ENCODE results near the gene RIPOR2. TPM values are rescaled to one million over a fixed set of nuclear protein-coding genes. Genes with fewer than 3 reads are reported as not detected.

Gene RIPOR2
- total and polyA plus RNA-seq, 2 of the 13 experiments (the other 11 are each of a cell fraction or from before 2014, with no cell fraction given), result 0.02 to 0.05 TPM

- TF ChIP-seq ZNF512B (CRISPR knock-in tag; IDR thresholded peaks at IDR 0.05; ENCODE audit: borderline replicate concordance) (no peak), MBD4 (IDR thresholded peaks at IDR 0.05; ENCODE audit: borderline replicate concordance, low read length) (no peak)
These were observed 19.3 kb downstream of the RIPOR2 start (continued) for GRCh38 chr6:24916496-24916895.

- Histone ChIP-seq H3K36me3 (replicated peaks in 1 of 2; ENCODE audit: control insufficient read depth in 1 of 2, insufficient read depth in 2 of 2, low read length in 2 of 2) (no peaks in the 10 kb centered on the region), H3K9me3 (ENCODE audit: low read length) (no peaks in the 10 kb centered on the region), H3K4me2 (ENCODE audit: low read depth, low read length) (no peak overlapping the region), H3K27ac (ENCODE audit: extremely low read length, insufficient read depth, low read length) (no peak overlapping the region), H3K9ac (ENCODE audit: insufficient read depth, low read depth, low read length) (no peak overlapping the region), H4K20me1 (ENCODE audit: insufficient read depth, low read length) (no peaks in the 10 kb centered on the region), H3K4me1 (ENCODE audit: insufficient read depth, low read length) (peaks cover 2% of the 10 kb centered on the region), H3K27me3 (ENCODE audit: control insufficient read depth in 1 of 2, insufficient read depth in 2 of 2, low read length in 2 of 2) (peaks cover 13 to 52% of the 10 kb centered on the region in 2 experiments), H3K79me2 (ENCODE audit: insufficient read depth, low read length) (no peaks in the 10 kb centered on the region), H3K4me3 (replicated peaks in 1 of 3; ENCODE audit: insufficient read depth in 1 of 3, low read depth in 2 of 3, low read length in 3 of 3) (no peak overlapping the region), H2AFZ (ENCODE audit: low read length) (no peak overlapping the region)
- DNase-seq (ENCODE audit: low spot score) (no peak), FAIRE-seq (no peak), ATAC-seq (no peak)
- BruUV-seq (replicated peaks), result no TSS peak
- CTCF ChIA-PET (ENCODE audit: low intra/inter-chr PET ratio, low total read pairs), result no interaction called here
- intact Hi-C loops (cut with micrococcal nuclease; ENCODE audit: unreplicated experiment) (no loop called here), in situ Hi-C loops (cut with HindIII; ENCODE audit: extremely low pct_ligation_motif_present, low pct_unique_long_range_greater_than_20kb) (no loop called here)
- TF ChIP-seq PPARG (CRISPR knock-in tag; conservative IDR thresholded peaks at IDR 0.05) (no peak), ZNF549 (CRISPR knock-in tag; IDR thresholded peaks at IDR 0.05) (no peak), ZNF33A (CRISPR knock-in tag; IDR thresholded peaks at IDR 0.05; ENCODE audit: borderline replicate concordance) (no peak), YEATS2 (CRISPR knock-in tag; IDR thresholded peaks at IDR 0.05; ENCODE audit: borderline replicate concordance) (no peak), ZBTB2 (CRISPR knock-in tag; IDR thresholded peaks at IDR 0.05; ENCODE audit: low read depth) (no peak), MTA1 (CRISPR knock-in tag; IDR thresholded peaks at IDR 0.05; ENCODE audit: borderline replicate concordance) (no peak), ZBTB21 (CRISPR knock-in tag; IDR thresholded peaks at IDR 0.05) (no peak), REPIN1 (CRISPR knock-in tag; IDR thresholded peaks at IDR 0.05; ENCODE audit: borderline replicate concordance, low read depth) (no peak), STAG1 (CRISPR knock-in tag; IDR thresholded peaks at IDR 0.05) (no peak), TCF12 (IDR thresholded peaks at IDR 0.05) (no peak), TCF12 (CRISPR knock-in tag; IDR thresholded peaks at IDR 0.05) (no peak), TEF (CRISPR knock-in tag; IDR thresholded peaks at IDR 0.05) (no peak), ZNF570 (CRISPR knock-in tag; IDR thresholded peaks at IDR 0.05; ENCODE audit: borderline replicate concordance) (no peak), SNAPC5 (CRISPR knock-in tag; IDR thresholded peaks at IDR 0.05; ENCODE audit: borderline replicate concordance) (no peak), ARNT (IDR thresholded peaks at IDR 0.05) (no peak), POLR2AphosphoS2 (IDR thresholded peaks at IDR 0.05; ENCODE audit: low read depth, low read length) (no peak), MXD1 (CRISPR knock-in tag; IDR thresholded peaks at IDR 0.05) (no peak)
- POLR2A ChIA-PET, result no interaction called here
- WGBS (ENCODE audit: low lambda C conversion rate), result 24% methylated on average over 5 of the region's 5 CpGs
These were observed 20.1 kb downstream of the RIPOR2 start for GRCh38 chr6:24915641-24916040.
